Coronary artery (tissue), 2 donors: ENCODE data around the gene IL17RC.

ENCODE experiments used
- DNase-seq: peaks from one replicate; pipeline ENCODE4 v3.0.0-alpha.2; 2017; ENCODE audit warnings: low spot score
- H3K27ac ChIP-seq, 2 donors: fragments of 200-600 bp; sonication (generic); one replicate each; pipeline ENCODE4 v1.5.1; 2016 to 2019
- H3K4me3 ChIP-seq: fragments of 200-600 bp; sonication (generic); 2 replicates; pipeline ENCODE4 v1.5.1; 2016; ENCODE audit warnings: mild to moderate bottlenecking, moderate library complexity
- CTCF ChIP-seq: fragments of 200-600 bp; sonication (generic); IDR thresholded peaks from one replicate; pipeline ENCODE4 v1.5.1; 2019; ENCODE audit warnings: antibody characterized with exemption

Gene IL17RC

GRCh38 chr3:9913601-9914000 is 3.3 kb upstream of the IL17RC start:
- no peak for DNase-seq
- Histone ChIP-seq H3K4me3 (no peak overlapping the region), H3K27ac (peak overlapping the region; percentile 80 to 92)
- no peak for TF ChIP-seq CTCF

DNA sequence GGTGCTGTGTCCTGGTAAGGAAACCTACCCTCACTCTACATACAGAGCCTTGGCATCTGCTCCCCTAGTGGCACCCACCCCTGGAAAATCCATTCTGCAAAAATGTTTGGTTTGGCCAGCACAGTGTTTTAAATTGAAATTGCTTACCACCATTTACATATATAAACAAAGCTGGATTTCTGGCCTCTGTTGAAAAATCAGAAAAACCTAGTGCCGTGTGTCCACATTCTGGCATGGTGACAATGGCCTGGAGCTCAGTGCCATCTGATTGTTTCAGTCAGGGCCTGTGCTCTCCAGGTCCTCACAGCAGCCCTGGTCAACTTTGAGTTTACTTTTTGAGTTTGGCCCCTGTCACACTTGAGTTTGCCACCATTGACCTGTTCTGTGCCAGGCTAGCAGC is 2.9 kb upstream of the IL17RC start:
- no peak for TF ChIP-seq CTCF
- no peak overlapping the region for H3K4me3 ChIP-seq
- DNase-seq: no peak
- peak overlapping the region; percentile 80 to 92 for H3K27ac ChIP-seq

DNA sequence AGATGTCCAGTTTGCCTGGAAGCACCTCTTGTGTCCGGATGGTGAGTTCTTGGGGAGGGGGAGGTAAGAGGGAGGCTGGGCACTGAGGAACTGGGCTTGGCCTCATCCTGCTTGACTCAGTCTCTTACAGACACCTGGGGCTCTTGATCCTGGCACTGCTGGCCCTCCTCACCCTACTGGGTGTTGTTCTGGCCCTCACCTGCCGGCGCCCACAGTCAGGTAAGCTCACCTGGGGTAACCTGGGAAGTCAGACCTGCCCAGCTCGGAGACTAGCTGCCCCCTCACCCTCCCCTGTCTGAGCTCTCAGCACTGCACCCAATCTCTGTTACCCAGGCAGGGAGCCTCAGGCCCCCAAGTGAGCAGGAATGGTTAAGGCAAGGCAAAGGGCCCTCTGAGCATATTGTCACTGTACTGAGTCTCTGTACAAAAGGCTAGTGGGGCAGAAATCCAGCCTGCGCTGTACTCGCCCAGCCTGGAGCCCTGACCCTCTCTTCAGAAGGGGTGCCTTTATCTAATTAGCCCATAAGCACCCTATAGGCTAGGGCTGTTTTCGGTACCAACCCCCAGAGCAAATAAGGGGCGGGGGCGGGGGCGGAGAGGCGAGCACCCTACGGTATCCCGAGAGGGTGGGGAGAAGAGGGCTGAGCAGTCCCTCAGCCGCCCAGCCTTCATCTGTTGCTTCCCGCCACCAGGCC is 2.2 kb upstream of the IL17RC start:
- peak overlapping the region; percentile 79 for H3K4me3 ChIP-seq
- H3K27ac ChIP-seq: peak overlapping the region; percentile 80 to 92

DNA sequence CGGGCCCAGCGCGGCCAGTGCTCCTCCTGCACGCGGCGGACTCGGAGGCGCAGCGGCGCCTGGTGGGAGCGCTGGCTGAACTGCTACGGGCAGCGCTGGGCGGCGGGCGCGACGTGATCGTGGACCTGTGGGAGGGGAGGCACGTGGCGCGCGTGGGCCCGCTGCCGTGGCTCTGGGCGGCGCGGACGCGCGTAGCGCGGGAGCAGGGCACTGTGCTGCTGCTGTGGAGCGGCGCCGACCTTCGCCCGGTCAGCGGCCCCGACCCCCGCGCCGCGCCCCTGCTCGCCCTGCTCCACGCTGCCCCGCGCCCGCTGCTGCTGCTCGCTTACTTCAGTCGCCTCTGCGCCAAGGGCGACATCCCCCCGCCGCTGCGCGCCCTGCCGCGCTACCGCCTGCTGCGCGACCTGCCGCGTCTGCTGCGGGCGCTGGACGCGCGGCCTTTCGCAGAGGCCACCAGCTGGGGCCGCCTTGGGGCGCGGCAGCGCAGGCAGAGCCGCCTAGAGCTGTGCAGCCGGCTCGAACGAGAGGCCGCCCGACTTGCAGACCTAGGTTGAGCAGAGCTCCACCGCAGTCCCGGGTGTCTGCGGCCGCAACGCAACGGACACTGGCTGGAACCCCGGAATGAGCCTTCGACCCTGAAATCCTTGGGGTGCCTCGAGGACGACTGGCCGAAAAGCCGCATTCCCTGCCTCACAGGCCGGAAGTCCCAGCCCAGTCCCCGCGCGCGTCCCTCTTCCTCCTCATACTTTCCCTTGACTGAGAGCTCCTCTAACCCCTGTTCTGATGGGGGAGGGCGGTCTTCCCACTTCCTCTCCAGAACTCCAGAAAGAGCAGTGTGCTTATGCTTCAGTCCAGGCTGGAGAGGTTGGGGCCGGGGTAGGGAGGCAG is 1.4 kb upstream of the IL17RC start:
- H3K27ac ChIP-seq: peak overlapping the region; percentile 80 to 92
- DNase-seq: peak; percentile 83
- H3K4me3 ChIP-seq: peak overlapping the region; percentile 79
- TF ChIP-seq CTCF: peak; percentile 31

More for the DNA sequence above, 2.2 kb upstream of the IL17RC start:
- no peak for TF ChIP-seq CTCF
- DNase-seq: peak; percentile 81

DNA sequence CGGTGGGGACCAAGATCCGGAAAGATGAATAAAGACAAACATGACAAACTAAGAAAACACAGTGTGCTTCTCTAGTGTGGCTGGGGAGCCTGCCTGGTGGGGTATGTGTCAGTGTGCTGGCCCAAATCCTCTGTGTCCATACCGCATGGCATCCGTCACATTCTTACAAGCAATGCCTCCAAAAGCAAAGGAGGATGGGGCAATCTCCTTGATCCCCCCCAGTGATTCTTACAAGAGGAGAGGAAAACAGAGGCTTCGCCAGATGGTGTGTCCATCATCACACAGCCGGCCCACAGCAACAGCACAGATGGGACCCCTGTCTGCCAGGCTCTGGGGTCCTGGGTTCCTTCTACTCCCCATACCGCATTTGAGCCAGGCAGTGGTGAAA is 558 bp upstream of the IL17RC start:
- DNase-seq: no peak
- Histone ChIP-seq H3K27ac (peak overlapping the region; percentile 80 to 92), H3K4me3 (peak overlapping the region; percentile 79)
- no peak for TF ChIP-seq CTCF

DNA sequence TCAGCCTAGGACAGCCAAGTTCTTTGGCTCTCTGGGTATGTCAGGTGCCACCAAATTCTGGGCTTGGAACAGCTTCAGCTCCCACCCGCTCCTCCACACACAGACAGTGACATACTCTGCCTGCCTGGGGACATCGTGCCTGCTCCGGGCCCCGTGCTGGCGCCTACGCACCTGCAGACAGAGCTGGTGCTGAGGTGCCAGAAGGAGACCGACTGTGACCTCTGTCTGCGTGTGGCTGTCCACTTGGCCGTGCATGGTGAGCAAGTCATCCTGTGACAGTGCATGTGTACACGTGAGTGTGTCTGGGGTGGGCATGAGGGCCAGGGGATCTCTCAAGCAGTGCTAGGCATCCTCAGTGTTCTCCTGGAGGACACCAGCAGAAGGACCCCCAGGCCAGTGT is 922 bp downstream of the IL17RC start:
- no peak for DNase-seq
- Histone ChIP-seq H3K27ac (peak overlapping the region; percentile 80 to 92), H3K4me3 (peak overlapping the region; percentile 79)
- no peak for TF ChIP-seq CTCF
